UCSD-AML1 (cell line): ENCODE measurements around the gene NDUFAF5.
"Not testable (repeated sequence)": the region's sequence is repeated elsewhere in the genome, so short reads cannot be mapped to it uniquely, and the experiment has no call there.

ENCODE experiments used
- DNase-seq: peaks from one replicate; lab custom pipeline; 2025; ENCODE audit not compliant: unreplicated experiment; lab: John Stamatoyannopoulos, UW

The NDUFAF5 gene, protein sequence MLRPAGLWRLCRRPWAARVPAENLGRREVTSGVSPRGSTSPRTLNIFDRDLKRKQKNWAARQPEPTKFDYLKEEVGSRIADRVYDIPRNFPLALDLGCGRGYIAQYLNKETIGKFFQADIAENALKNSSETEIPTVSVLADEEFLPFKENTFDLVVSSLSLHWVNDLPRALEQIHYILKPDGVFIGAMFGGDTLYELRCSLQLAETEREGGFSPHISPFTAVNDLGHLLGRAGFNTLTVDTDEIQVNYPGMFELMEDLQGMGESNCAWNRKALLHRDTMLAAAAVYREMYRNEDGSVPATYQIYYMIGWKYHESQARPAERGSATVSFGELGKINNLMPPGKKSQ

DNA sequence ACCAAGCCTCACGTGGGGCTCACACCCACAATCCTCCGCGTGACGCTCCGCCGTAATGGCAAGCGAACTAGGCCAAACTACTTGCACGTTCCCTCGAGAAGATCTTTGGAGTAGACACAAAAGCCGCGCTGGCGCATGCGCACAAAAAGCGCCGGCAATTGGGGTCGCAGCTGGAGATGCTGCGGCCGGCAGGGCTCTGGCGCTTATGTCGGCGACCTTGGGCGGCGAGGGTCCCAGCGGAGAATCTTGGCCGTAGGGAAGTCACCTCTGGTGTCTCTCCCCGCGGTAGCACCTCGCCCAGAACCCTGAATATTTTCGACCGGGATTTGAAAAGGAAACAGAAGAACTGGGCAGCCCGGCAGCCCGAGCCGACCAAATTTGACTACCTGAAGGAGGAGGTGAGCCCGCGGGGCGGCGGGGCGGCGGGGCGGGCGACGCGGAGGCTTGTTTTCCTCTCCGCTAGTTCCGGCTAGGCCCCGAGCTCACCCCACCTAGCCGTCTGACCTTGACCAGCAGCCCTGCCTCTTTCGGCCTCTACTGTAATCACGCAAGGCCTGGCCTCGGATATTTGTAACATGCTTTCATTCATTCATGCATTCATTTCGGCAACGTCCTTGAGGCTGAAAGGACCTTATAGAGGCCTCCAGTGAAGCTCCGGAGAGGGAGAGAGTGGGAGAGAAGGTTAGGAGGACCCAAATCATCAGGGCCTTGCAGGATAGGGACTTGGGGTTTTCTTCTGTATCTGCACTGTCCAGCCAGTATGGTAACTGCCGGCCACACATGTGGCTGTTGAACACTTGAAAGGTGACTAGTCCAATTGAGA is at the start of gene NDUFAF5, which contains the start of gene ESF1:
Gene NDUFAF5 (plus strand): TSS at position 136 of the 823 bp plus-strand sequence. CDS start 41 bp downstream, at position 177.
Gene ESF1 (minus strand): TSS at position 27 of the 823 bp plus-strand sequence. CDS start 1,779 bp downstream, outside the sequence.
- DNase-seq, result peak; percentile 94

DNA sequence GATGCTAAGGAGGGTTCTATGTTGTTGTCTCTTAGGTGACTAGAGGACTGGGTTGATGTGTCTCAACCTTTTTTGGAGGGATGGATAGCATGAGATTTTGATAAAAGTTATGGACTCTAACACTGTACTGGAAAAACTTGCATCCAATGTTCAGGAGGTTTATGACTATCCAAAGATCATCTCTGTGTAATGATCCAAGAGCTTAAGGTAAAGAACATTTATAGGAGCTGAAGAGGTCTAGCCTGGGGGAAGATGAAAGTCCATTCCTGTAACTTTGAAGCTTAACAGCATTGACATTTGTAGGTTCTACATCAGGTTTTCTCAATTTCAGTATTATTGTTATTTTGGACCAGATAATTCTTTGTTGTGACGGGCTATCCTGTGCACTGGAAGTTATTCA is 49.0 kb upstream of the NDUFAF5 start:
- DNase-seq, result no peak

DNA sequence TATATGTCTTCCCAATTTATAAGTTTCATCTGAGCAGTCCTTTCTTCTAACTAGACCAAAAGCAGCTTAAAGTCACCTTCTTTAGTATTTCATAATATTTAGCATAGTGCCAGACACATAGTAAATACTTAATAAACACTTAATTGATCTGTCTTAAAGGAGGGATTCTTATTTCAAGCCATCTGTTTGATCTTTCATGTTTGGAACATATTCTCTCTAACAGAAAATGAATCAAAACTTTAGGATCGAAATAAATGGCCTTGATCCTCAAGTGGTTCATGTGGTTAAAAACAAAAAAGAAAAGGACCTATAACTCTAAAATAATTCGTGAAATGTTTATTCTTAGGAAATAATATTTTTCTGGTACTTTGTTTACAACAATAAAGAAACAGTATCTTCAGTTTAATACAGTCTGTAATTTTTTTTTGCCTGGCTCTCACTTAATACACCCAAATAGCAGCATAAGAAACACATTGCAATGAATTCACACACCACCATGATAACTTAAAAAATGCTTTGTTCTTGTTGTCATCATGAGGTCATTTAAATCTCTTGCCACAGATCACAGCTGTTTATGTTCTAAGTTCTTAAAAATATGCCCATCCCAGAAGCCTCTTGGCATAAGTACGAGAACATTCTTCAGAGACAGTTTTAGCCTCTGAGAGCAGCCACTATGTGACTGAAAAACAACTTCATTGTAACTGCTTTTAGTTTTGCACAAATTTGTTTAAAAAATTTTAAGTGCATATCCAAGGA is 48.2 kb upstream of the NDUFAF5 start:
- no peak for DNase-seq

DNA sequence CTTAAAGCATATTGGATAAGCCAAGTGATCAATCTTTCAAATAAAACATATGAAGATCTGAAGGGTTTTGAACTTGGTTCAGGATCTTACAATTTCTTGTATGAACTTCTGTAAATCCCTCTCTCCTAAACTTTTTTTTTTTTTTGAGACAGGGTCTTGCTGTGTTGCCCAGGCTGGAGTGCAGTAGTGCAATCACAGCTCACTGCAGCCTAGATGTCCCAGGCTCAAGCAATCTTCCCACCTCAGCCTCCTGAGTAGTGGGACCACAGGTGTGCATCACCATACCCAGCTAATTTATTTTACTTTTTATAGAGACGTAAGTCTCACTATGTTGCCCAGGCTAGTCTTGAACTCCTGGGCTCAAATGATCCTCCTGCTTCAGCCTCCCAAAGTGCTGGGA is 46.6 kb upstream of the NDUFAF5 start:
- not testable (repeated sequence) for DNase-seq

DNA sequence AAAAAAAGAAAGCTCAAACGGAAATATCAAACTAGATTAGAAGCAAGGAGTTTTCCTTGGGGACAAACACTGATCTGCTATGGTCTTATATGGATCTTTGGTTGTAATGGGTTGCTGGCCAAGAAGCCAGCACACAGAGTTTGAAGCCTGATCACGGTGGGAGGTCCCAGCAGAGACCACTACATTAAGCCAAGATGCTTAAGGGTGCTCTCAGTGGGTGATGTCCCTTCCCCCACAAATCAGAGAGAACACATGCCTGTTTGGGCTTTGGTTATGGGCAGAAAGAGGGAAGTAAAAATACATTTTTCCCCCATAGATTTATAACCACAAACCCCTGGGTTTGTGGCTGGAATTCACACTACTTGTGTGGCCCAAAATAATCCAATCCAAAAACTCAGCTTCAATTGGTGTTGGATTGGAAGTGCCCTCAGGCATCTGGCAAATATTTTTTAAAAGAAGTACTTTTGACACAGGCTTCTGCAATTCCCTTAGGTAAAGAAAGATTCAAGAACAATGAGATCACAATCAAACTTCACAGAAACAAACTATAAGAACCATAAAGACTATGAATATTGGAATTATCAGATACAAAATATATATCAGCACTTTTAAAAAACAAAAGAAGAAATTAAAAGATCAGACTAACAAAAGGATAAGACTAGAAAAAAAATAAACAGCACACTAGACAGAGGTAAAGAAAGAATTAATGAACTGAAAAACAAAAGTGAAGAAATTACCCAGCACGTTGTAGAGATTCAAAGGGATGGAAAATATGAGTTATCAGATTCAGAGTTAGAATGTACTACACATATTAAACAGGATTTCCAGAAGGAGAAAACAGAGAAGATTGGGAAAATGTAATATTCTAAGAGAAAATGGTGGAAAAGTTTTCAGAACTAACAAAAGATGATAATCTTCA is 44.8 kb upstream of the NDUFAF5 start:
- no peak for DNase-seq

DNA sequence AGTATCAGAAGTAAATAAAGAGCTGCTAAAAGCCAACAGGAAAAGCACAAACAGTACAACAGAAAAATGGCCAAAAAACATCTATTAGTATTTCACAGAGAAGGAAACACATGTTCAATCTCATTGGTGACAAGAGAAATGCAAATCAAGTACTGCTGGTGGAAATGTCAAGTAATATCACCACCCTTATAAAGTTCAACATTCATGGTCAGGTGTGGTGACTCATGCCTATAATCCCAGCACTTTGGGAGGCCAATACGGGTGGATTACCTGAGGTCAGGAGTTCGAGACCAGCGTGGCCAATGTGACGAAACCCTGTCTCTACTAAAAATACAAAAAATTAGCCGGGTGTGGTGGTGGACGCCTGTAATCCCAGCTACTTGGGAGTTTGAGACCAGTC is 42.9 kb upstream of the NDUFAF5 start:
- no peak for DNase-seq

DNA sequence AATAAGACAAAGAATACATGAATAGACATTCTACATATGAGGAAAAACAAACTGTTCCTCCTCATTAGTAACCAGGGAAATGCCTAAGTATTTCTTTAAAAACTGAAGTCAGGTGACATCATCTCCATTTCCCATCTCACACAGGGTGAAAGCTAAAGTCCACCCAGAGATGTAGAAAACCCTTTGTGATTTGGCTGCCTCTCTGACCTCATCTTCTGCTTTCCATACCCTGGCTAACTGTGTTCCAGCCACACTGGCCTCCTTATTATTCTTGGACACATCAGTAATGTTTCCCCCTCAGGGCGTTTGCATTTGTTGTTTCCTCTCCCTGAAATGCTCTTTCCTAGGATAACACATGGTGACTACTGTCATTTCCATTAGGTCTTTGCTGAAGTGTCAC is 40.5 kb upstream of the NDUFAF5 start:
- no peak for DNase-seq

DNA sequence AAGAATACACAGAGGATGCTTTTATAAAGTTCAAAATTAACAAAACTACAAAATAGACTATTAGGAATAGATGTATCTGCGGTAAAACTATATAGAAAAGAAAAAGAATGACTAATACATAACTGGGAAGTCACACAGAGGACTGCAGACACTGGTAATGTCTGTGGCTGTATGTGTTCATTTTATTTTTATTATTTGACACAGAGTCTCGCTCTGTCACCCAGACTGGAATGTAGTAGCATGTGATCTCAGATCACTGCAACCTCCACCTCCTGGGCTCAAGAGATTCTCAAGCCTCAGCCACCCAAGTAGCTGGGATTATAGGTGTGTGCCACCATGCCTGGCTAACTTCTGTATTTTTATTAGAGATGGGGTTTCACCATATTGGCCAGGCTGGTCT is 39.0 kb upstream of the NDUFAF5 start:
- no peak for DNase-seq

DNA sequence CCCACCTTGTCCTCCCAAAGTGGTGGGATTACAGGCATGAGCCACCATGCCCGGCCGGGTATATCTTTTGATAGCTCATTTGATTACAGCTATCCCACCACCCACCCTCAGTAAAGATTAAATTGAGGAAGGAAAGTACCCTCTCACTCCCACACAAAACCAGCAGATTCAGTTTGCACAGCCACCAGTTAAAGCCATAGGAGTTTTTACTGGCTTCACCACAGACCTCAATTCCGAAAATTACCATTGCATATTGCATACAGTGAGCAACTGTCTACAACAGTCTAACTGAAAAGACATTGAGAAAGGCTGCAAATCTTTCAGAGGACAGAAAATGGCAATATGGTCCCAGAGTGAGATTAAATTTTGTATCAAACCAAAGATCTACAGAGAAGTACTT is 35.0 kb upstream of the NDUFAF5 start:
- DNase-seq, result no peak

DNA sequence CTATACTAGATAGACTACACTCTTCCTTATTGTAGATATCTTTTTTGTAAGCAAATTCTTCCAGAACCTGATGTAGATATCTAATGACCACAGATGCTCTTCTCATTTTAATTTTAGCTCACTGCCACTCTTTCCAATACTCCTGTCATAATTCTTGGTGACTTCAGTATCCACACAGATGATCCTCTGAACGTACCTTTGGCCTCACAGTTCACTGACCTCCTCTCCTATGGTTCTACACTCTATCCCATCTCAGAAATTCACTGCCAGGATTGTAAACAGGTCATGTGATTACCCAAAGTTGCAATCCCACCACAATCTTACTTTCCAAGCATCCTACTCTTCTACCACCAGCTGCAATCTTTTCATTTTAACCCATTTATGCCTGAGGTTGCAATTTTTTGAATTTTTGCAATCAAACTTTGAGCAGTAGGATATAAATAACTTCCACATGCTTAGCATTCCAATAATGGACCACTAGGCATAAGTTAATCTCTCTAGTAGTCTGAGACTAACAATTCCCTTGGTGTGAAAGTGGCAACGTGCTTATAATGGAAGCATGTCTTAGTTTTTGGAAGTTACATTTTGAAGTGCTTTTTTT is 31.3 kb upstream of the NDUFAF5 start:
- DNase-seq, result no peak

DNA sequence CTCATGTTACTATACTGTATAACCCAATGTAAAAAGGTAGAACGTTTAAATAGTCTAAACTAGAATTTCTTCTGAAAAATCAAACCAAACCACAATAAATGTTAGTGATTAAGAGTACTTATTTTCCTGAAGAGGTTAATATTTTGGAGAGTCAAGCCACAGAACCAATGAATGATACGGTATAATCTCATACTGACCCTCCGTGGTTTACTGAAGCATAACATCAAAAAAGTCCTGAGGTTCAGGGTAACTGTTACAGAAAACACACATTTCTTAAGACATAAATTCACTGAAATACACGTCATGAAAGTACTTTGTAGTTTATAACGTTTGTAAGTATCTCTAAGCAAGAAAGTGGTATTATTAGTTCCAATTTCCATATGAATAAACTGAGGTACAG is 29.0 kb upstream of the NDUFAF5 start:
- DNase-seq, result no peak

DNA sequence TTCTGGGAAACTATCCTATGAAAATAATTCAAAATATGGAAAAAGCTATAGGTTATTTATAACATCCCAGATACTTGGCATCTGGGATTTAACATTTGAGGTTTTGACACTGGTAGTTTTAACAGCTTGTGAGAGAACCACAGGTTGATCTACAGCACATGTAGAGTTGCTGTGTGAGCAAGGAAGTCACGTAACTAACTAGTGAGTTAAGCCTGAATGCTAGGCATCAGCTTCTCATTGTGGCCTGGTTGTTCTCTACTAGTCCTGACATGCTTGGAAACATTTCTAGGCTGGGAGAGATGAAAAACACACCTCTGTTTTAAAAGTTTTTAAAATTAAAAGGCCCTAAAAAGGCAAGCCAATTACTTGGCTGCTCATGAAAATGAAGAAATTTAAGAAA is 28.3 kb upstream of the NDUFAF5 start:
- no peak for DNase-seq

DNA sequence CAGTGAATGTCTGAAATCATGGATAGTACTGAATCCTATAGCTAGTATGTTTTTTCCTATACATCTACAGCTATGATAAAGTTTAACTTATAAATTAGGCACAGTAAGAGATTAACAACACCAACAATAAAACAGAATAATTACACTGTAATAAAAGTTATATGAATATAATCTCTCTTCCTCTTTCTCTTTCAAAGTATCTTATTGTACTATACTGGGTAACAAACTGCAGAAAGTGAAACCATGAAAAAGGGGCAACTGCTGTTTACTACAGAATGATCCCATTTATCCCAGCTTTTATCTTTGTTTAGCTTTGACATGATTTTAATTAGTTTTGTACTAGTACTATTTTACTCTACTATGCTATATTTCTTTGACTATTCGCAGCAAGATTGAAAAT is 25.9 kb upstream of the NDUFAF5 start:
- no peak for DNase-seq

DNA sequence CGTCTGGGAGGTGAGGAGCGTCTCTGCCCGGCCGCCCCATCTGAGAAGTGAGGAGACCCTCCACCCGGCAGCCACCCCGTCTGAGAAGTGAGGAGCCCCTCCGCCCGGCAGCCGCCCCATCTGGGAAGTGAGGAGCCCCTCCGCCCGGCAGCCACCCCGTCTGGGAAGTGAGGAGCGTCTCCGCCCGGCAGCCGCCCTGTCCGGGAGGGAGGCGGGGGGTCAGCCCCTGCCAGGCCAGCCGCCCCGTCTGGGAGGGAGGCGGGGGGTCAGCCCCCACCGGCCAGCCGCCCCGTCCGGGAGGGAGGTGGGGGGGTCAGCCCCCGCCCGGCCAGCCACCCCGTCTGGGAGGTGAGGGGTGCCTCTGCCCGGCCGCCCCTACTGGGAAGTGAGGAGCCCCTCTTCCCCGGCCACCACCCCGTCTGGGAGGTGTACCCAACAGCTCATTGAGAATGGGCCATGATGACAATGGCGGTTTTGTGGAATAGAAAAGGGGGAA is 24.3 kb upstream of the NDUFAF5 start:
- DNase-seq, result not testable (repeated sequence)

DNA sequence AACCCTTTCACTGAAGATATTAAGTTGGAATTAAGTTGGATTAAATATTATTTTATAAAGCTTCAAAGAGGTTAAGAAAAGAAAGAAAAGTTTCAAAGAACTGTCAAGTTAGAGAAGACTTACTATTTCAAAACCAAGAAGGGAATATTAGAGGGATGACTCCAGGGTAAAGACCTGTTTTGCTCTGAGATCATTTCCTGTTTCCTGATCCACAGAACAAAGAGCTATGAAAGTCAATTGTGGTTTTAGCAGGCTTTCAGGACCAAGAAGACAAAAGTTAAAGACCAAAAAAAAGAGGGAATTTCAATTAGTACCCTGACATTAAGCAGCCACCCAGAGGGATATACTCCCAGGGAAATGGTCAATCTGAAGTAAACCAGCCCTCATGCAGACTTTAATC is 19.5 kb upstream of the NDUFAF5 start:
- no peak for DNase-seq

DNA sequence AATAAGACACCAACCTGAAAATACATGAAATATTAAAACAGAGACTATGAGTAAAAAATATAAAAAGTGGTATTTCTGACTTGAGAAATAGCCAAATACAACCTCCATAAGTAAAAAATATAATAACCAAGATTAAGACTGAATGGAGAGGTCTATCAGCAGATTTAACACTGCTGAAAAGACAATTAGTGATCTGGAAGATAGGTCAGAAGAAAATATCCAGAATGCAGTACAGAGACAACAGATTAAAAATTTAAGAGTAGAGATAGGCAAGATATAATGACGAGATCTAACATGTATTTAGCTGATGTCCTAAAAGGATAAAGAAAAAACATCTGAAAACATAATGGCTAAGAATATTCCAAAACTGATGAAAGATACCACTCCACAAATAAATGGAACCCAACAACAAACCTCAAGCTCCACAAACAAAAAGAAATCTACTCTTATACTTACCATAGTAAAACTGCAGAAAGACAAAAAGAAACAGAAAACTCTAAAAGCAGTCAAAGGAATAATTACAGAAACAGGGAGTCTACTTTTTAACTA is 18.9 kb upstream of the NDUFAF5 start:
- DNase-seq, result no peak

DNA sequence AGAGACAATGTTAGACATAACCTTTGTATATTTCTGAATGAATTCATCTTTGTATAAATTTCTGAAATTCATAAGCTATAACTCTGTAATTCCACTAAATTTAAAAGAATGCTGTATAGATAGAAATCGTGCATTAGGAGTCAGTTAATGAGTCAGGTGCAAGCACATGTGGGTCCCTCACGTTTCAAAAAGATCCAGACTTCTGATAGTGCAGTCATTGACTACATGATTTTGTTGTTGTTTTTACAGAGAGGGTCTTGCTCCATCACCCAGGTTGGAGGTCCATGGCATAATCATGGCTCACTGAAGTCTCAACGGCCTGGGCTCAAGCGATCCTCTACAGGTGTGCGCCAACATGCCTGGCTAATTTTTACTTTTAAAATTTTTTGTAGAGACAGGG is 14.7 kb upstream of the NDUFAF5 start:
- no peak for DNase-seq

DNA sequence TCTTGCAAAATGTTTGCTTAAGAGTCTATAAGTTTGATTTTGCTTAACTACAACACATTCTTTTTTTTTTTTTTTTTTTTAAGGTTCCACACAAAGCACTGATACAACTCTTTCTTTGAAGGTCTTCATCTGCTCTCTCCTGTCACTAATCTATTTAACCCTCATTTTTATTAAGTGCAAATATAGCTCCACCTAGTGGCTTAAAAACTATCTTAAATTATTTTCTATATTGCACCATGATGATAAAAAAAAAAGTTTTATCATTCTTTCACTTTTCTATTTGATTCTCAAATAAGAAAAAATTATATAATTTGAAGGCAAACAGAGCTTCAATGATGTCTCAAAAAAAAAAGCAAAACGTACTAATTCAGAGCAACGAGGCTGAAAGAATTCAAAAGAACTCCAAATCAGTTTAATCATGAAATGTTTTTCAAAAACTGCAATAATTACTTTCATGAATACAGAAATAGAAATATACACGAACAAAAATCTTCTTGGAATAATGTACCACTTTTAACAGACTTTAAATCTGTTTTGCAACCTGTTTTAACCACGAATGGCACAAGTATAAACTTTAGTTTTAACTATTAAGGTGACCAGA is 12.9 kb upstream of the NDUFAF5 start:
- no peak for DNase-seq

DNA sequence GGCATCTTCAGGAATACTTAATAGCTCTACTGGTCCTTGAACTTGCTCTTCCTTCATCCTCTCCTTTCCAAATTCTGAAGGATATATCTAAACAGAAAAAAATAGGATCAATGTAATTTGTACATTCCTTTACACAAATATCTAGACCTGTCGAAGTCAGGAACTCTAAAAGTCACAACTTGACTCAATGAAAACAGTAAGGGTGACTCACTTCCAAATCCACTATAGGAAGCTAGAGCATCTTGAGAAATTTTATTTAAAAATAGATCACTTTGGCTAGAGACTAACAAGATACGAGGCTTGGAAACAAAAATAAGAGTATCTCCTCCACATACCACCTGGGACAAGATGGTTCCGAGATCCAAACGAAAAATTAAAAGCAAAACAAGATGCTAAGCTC is 12.3 kb upstream of the NDUFAF5 start:
- DNase-seq, result no peak
